ENCODE measurements around the gene ACTR6.
"Not testable (repeated sequence)": the region's sequence is repeated elsewhere in the genome, so short reads cannot be mapped to it uniquely, and the experiment has no call there.

The ACTR6 gene

DNA sequence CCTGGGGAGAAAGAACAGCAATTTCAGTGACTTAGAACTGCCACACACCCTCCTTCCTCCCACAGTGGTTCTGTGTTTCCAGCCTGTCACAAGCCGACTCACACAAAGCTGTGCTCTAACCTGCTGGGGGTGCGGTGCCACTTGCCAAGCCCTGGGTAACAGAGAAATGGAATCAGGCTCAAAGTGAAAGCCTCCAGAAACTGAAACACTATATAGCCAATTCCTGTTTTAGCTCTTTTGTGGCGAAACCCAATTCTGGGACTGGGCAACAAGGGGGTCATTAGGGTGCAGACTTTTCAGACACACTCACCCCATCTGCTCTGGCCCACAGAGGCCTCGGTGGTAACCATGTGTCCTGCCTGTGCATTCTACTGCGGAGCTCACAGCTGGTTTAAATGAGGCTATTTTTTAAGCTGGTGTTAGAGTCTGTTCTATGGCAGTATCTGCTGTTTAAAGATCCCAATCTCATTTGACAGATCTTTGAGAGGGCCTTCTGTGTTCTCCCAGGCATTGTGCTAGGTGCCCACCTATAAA lies 15.2 kb upstream of the ACTR6 start:
- DNase-seq (ENCODE audit: low read depth) = no peak

DNA sequence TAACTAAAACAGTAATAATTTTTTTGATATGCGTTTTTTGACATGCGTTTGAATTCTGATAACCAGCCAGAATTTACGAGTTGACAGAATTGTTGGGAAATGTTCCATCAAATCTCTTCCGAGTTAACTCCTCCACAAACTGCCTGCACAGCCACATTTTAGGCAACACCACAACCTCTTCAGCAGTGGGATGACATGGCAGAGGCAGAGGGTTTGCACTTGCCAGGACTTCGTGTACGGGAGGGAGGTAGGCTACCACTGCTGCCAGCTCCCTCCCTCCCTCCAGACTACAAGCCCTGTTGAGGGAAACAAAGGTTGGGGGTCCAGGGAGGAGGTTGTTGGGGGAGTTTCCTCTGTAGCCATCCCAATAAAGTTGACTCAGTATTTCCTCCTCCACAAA lies 14.5 kb upstream of the ACTR6 start:
- no peak for DNase-seq (ENCODE audit: low read depth)

DNA sequence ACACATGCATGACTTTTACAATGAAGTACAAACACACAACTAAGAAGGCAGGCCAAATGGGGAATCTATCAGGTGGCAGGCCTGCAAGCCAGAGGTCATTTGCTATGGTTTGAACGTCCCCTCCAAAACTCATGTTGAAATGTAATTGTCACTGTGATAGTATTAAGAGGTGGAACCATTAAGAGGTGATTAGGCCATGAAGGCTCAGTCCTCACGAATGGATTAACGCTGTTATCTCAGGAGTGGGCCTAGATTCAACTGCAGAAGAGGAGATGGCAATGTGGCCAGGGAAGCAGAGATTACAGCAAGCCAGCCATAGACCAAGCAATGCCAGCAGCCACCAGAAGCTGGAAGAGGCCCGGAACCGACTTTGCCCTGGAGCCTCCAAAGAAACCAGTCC lies 13.5 kb upstream of the ACTR6 start:
- no peak for DNase-seq (ENCODE audit: low read depth)

DNA sequence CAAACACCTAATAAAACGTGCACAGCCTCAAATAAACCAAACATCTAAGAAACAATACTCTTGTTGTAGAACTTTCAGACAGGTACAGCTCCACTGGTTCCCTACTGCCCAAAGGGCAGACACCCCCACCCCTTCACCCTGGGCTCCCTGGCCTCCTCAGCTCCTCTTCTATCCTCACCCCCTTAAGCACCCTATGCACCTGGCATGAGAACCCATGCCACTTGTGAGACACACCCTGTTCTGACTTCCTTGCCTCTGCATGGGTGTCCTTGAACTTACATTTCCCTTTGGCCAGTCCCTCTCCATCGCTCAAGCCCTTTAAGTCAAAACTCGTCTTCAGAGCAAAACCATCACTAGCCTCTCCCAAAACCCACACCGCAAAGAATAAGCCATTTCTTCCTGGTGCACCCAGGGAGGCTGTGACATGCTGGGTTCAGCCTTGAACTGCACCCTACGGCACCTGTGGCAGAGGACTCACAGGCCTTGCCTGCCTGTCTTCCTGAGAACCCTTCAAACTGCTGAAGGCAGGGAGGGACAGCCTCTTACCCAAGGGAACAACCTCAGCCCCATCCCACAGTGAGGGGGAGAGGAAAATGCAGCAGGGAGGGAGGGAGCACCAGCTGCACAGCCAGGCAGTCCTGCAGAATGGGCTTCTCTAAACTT lies 12.6 kb upstream of the ACTR6 start:
- DNase-seq (ENCODE audit: low read depth) = no peak

DNA sequence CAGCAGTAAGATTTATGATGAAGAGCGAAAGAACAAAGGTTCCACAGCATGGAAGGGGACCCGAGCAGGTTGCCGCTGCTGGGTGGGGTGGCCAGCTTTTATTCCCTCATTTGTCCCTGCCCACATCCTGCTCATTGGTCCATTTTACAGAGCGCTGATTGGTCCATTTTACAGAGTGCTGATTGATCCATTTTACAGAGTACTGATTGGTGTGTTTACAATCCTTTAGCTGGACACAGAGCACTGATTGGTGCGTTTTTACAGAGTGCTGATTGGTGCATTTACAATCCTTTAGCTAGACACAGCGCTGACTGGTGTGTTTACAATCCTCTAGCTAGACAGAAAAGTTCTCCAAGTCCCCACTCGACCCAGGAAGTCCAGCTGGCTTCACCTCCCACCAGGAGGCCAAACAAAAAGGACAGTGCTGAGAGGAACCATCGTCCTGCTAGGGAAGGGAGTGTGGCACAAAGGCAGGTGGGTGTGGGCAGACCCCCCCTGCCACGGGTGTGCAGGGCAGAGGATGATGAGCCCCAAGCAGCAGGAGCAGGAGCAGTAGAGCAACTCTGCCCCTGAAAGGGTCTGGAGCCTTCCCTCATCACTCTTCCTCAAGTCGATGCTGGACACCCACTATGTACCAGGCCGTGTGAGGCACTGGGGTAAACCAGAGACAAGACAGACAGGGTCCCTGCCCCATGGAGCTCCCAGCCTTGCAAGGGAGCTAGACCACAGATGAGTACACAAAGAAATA lies 11.6 kb upstream of the ACTR6 start:
- DNase-seq (ENCODE audit: low read depth) = not testable (repeated sequence)

DNA sequence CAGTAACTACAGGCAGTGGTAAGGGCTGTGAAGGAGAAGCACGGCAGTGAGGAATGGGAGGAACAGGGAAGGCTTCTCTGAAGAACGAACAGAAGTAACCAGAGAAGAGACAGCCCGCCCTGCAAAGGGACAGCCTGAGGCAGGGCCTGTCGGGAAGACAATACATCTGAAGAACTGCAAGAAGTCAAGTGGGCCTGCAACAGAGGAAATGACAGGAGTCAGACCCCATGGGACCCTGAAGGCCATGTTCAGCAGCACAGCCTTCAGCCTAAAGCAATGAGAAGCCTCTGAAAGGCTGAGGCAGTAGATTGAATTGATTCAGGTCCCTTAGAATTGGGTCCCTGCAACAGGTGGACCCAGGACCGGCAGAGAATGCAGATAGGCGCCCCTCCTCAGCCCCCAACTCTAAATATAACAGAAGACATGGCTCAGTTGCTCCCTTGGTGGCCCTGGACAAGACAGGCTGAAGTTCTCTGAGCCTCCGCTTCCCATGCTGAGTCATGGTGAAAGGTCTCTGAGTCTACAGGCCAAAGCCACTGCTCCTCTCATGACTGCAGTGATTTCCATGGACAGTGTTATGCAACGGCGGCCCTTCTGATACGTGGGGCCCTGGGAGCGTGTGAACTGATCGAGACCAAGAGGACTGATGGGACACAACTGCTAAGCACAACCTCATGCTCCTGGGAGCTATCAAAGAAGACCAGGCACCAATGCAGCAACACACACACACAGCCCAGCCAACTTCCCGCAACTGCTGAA lies 10.8 kb upstream of the ACTR6 start:
- DNase-seq (ENCODE audit: low read depth) = no peak

DNA sequence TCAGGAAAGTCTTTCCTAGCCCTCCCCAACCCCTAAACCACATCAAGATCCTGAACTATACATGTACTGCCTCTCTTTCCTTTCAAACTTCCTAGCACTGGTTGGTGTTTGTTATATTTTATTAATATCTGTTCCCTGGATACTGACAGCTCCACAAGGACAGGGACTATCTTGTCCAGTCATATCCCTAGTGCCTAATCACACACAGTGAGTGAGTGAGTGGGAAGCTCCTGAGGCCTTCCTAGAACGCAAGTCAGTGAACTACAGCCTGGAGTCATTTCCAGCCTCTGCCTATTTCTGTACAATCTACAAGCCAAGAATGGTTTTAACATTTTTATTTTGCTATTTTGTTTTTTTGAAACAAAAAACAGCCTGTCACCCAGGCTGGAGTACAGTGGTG lies 7.5 kb upstream of the ACTR6 start:
- no peak for DNase-seq (ENCODE audit: low read depth)

DNA sequence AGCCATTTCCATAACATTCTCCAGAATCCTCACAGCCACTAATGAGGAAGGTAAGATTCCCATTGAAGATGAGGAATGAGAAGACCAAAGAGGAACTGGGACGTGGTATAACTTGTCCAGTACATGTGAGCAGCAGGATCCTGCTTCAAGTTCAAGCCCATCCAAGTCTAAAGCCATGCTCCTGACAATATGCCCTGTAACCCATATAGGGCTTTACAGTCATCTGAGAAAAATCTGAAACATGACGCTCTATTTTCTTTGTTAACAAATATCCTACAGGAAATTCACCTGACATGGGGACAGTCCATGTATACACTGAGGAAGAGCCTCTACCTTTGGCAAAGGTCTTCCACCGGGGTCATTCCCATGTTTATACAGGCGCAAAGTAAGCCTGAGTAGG lies 3.1 kb upstream of the ACTR6 start:
- DNase-seq (ENCODE audit: low read depth) = no peak

DNA sequence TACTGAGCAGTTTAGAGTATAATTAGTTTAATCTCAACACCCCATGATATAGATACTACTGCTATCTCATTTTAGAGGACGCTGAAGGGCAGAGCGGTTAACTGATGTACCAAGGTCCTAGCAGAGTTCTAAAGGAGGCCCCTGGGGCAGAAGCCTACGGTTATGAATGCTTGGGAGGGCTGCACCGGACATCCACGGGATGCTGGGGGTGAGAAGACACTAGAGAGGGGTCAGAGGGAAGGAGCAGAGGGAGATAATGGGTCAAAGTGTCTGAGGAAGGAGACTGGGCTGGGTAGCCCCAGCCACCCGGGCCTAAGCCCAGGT lies 1.6 kb upstream of the ACTR6 start:
- no peak for DNase-seq (ENCODE audit: low read depth)

DNA sequence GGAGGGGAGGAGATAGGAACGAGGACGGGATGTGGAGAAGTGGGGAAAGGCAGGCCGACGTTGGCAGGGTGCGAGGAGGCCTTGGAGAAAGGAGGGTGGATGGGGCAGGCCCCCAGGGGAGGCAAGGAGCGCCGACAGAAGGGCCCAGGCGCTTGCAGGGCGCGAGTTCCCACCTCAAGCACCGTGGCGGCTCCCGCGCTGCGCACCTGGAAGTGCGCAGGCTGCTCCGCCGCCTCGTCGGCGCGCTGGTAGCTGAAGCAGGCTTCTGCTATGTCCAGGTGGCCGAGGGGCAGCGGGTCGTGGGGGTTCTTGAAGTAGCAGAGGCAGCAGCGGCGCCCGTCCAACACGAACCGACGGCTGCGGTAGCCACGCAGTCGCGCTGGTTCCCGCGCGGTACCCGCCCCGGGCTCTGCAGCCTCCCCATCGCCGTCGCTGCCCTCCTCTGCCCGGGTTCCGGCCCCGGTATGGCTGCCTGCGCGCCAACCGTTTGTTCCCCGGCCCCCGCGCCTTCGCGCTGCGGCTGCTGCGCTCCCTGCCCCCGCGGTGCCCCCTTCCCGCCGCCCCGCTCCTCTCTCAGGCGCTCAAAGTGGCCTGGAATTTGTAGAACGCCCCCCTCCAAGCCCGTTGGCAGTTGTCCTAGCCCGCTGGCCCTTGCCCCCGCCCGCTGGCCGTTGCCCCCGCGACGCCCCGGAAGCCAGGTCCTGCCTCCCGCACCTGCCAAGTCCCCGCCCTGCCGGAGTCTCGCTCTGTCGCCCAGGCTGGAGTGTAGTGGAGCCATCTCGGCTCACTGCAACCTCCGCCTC lies 1.1 kb upstream of the ACTR6 start:
- DNase-seq (ENCODE audit: low read depth) = peak; percentile 69

DNA sequence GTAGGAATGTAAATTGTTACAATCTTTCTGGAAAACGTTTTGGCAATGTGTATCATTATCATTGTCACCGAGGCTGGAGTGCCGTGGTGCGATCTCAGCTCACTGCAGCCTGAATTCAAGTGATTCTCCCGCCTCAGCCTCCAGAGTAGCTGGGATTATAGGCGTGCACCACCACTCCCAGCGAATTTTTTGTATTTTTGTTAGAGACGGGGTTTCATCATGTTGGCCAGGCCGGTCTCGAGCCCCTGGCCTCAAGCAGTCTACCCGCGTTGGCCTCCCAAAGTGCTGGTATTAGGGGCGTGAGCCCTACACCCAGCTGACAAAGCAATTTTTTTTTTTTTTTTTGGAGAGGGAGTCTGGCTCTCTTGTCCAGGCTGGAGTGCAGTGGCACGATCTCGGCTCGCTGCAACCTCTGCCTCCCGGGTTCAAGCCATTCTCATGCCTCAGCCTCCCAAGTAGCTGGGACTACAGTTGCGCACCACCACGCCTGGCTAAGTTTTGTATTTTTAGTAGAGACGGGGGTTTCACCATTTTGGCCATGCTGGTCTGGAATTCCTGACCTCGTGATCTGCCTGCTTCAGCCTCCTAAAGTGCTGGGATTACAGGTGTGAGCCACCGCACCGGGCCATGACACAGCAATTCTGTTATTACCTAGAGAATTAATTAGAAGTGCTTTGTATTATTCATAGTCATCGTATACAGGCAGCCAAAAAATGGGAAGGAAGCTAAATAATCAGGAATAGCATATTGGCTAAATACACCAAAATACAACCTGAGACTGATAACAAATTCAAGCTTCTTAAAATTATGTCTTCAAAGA lies 1.2 kb downstream of the ACTR6 start:
- DNase-seq (ENCODE audit: low read depth) = no peak

DNA sequence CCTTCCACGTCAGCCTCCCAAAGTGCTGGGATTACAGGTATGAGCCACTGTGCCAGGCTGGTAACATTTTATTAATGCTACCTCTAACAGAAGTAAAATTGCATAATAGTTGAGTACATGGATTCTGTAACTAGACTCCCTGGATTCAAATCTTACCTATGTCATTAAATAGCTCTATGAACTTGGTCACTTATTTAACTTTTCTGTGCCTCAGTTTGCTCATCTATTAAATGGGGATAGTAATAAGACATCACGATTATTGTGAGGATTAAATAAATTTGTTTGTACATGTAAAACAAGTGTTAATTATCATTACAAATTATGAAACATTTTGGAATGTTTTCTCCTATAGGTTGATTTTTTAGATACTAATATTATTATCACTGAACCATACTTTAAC lies 6.7 kb downstream of the ACTR6 start:
- no peak for DNase-seq (ENCODE audit: low read depth)

DNA sequence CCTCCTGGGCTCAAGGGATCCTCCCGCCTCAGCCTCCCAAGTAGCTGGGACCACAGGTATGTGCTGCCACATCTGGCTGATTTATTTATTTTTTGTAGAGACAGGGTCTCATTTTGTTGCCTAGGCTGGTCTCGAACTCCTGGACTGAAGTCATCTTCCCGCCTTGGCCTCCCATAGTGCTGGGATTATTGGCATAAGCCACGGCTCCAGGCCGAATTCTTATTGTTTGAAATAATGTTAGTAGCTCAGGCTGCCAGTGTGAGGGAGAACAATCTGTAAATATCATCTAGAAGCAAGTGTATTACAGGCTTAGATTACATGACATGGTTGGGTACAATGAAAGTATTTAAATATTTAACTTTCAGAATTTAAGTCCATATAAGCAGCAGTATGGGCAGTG lies 8.2 kb downstream of the ACTR6 start:
- DNase-seq (ENCODE audit: low read depth) = no peak

DNA sequence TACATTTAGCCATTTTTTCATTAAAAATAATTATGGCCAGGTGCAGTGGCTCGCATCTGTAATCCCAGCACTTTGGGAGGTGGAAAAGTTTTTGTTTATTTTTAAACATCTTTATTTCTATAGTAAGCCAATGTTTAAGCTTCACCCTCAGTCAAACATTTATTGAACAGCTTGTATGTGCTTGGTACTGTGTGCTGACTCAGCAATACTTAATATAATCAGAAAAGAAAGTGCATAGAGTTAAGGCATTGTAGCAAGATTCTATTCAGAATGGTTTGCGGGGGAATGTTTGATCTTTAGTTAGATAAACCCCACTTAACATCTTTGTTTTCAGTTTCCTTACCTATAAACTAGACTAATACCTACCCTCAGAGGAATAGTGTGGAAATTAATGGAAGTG lies 11.1 kb downstream of the ACTR6 start:
- DNase-seq (ENCODE audit: low read depth) = no peak

DNA sequence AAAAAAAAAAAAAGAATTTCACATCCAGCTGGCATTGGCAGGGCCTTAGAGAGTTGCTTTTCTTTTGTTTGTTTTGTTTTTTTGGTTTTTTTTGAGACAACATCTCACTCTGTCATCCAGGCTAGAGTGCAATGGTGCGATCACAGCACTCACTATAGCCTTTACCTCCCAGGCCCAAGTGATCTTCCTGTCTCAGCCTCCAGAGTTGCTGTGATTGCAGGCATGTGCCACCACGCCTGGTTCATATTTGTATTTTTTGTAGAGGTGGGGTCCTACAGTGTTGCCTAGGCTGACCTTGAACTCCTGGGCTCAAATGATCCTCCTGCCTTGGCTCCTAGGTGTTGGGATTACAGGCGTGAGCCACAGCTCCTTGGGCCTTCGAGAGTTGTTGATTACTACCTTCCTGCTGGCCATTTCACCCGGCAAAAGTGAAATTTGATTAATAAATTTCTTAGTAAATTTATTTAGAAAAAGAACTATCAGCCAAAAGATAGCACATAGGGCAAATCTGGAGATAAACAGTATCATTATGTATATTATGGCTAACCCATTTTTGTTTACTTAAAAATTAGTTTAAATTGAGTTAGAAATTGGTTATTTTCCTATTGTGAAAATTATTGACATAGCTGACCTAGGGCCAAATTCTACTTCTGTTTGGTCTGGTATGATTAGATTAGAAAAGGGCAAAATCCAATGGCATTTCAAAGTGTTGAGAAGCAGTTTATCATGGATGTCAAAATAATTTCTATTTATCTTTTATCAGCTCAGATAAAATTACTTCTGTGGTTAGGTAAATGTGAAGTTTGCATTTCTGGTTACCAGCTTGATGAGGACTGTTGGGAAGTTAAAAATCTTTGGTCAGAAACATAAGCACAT lies 12.6 kb downstream of the ACTR6 start:
- no peak for DNase-seq (ENCODE audit: low read depth)

DNA sequence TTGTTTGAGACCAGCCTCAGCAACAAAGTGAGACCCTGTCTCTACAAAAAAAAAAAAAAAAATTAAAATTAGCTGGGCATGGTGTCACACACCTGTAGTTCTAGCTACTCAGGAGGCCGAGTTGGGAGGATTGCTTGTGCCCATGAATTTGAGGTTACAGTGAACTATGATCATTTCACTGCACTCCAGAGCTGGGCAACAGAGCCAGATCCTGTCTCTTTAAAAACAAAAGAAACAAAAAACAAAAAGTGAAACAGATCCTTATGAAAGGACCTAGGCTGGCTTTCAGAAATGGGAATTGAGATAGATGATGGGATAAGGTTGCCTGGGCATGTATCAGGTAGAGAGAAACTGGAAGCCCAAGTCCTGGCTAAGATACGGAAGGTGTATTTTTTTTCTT lies 13.9 kb downstream of the ACTR6 start:
- no peak for DNase-seq (ENCODE audit: low read depth)

DNA sequence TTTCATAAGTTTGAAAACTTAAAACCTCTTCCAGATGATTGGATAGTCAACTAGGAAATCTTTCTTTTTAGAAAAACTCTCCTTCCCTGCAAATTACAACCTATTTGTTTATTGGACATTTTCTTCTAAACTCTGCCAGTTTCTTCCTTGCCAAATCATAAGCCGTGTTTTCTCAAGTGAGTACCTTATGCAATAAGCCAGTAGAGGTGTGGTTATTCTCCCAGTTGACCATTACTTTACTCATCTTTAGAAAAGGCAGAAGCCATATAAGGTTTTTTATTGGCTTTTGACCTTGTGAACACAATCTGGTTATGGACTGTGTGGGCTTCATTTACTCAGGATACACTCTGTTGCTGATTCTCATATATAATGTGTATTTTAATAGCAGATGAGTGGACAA lies 14.6 kb downstream of the ACTR6 start:
- no peak for DNase-seq (ENCODE audit: low read depth)

DNA sequence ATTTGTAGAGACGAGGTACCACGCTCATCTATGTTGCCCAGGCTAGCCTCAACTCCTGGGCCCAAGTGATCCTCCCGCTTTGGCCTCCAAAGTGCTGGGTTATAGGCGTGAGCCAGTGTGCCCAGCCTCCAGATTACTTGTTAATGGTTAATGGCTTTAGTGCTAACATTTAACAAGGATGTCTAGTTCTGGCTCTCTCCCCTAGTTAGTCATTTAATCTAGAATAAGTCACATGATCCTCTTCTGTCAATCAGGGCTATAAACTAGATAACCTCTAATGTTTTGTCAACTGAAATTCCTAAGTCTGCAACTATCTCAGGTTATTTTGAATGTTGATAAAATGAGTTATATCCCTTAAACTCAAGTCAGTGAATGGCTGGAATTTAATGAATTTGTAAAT lies 15.7 kb downstream of the ACTR6 start:
- no peak for DNase-seq (ENCODE audit: low read depth)

DNA sequence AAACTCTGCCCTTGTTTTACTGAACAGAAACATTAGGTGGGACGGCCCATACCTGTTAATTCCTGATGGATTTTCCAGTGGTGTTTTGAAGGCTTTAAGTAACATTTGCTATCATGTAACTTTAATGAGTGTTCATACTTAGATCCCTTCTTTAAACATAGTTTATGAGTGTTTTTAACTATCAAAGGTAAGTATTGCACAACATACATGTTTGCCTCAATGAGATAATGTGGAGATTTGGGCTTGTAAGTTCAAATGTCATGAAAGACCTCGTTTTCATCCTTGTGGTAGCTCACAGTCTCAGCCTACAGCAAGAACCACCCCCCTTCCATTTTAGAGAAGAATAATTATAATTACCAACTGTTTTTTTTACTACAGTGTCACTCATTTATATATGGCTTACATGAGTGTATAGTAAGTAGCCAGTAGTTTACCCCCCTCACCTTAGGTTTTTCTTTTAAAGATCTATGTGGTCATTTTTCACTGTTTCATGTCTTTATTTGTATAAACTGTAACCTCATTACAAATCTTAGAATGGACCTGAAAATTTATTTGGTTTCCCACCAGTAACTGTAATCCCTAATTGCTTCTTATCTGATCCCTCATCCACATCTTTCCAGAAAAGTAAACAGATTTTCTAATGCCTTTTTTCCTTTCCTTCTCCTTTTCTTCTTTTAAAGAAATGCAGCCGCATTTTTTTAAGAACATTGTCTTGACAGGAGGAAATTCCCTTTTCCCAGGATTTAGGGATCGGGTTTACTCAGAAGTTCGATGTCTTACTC lies 18.9 kb downstream of the ACTR6 start:
- DNase-seq (ENCODE audit: low read depth) = no peak

DNA sequence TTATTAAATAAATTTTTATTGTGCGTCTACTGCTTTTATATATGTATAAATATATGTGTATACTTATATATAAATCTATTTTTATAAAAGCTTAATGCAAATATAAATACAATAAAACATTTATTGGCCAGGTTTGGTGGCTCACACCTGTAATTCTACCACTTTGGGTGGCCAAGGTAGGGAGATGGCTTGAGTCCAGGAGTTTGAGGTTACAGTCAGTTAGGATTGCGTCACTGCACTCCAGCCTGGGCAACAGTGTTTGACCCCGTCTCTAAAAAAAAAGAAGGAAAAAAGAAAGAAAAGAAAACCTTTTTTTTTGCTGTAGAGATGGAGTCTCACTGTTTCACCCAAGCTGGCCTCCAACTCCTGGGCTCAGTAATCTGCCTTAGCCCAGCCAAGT lies 20.9 kb downstream of the ACTR6 start:
- no peak for DNase-seq (ENCODE audit: low read depth)
